NOMO-1 treated with dmso at 0.1 percent for 144 hours (cell line): ENCODE results near the gene POU6F2.
"Not testable (repeated sequence)": the region's sequence is repeated elsewhere in the genome, so short reads cannot be mapped to it uniquely, and the experiment has no call there.

Source experiments
- DNase-seq: peaks from one replicate; lab custom pipeline; 2025; ENCODE audit not compliant: unreplicated experiment; lab: John Stamatoyannopoulos, UW

Gene POU6F2

DNA sequence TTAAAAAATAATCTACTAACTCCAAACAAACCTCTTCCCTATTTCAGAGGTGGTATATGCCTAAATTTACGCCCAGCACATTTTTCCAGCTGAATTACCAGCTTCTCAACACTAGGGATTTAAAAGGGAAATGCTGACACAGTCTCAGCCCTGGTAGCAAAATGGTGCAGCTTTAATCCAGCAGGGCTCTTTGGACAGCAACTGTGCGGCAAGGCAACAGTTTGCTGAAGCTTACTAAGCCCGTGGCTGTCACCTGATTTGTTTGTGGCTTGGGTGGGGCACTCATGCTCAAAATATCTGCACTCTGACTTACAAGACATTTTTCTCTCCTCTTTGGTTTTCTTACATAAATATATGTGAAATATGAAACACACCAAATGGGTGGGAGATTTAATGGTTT is 206.7 kb downstream of the POU6F2 start:
- DNase-seq: no peak

DNA sequence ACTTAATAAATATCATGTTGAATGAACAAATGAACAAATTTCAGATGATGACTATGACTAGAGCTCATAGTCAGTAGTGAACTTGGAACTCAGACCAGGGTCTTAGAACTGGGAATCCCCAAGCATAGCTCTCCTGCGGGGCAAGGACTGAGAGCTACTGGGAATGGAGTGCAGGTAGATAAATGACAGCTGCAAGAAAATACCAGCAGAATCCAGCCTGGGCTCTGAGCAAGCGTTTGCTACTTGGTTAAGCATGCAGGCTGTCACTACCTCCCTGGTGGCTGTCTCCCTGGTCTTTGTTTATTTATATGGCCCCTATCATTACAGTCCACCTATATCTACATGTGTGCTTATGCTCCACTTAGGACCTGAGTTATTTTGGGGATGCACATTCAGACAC is 208.4 kb downstream of the POU6F2 start:
- no peak for DNase-seq

DNA sequence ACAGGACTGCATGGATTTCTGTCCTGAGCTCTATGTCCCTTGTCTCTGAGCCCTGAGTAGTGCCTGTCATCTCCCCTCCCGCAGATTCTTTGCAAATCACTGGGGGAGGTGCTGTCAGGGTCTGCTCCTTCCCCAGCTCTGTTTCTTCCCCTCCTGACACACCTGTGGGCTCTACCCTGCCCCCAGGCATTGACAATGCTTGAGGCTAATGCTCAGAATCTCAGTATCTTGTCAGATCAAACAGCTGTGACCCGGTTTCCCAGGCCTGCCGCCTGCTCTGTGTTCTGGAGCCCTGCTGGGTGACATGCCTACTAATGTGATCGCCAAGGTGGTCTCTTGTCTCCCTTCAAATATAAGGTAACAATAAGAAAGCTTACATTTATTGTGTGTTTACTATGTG is 209.0 kb downstream of the POU6F2 start:
- DNase-seq: no peak

GRCh38 chr7:39187130-39187529 is 209.4 kb downstream of the POU6F2 start:
- no peak for DNase-seq

- DNase-seq: no peak
Measured at GRCh38 chr7:39192476-39192875, 214.8 kb downstream of the POU6F2 start.

- not testable (repeated sequence) for DNase-seq
Measured at GRCh38 chr7:39194388-39194787, 216.7 kb downstream of the POU6F2 start.

DNA sequence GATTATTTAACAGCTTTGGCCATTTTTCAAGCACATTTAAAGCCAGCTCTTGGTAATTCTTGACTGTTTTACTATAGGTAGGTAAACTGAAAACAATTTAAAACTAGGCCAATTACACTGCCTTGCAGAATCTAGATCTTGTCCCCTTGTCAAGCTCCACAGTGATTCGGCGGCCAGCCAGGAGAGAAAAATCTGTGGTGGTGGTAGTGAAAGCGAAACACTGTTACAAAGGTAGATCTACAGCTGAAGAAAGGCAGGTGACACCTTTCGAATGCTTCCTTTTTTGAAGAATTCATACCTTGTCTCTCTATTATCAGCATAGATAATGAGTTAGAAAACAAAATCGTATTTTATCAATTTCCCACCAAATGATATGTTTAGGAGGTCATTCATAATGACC is 218.3 kb downstream of the POU6F2 start:
- DNase-seq: no peak

- no peak for DNase-seq
Measured at GRCh38 chr7:39197831-39198230, 220.1 kb downstream of the POU6F2 start.

DNA sequence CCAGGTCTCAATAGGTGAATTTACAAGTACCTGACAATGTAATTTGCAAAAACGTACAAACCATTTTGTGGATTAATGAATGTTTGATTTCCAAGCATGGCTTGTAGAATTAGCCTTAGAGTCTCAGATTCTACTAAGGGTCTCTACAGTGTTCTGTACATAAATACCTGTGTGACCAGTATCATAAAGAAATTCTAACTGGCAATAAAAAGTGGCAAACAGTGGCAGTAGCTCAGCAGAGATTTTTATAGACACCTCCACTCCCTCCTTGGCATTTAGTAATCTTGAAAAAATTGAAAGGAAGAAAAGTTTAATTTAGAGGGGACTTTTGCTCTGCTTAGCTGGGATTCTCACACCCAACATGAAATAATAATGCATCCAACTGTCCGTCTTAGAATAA is 220.8 kb downstream of the POU6F2 start:
- DNase-seq: no peak

DNA sequence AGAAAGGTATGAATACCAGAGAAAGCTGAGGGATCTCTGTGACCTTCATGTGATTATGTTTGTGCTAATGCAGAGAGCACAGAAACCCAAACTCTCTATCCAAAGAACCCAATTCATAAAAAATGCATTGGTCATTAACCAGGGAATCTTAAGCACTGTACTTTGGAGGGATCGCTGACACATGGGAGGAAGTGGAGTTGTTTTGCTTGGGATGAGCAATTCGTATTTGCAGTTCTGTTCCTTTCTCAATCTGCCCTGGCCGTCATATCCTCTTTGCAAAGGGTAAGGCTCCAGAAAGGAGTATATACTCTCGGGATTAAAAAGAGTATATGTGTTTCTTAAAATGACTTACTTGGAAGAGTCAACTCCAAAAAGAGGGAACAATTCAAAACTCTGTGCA is 221.3 kb downstream of the POU6F2 start:
- no peak for DNase-seq

DNA sequence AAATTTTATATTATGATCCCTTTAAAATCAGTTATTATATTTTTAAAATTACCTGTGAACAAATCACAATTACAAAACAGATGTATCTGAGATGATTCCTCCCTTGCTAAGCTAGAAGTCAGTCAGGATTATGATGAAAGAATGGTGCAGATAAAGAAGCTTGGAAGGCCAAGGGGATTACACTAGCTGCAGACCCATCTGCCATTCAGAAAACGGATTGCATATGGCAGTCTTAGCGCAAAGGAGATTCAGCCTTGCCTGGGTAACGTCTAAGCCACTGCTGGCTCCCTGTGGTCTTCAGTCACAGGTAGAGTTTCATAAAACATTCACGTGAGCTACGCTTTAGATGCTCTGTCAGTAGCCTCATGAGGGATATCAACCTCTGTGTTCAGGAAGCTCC is 222.2 kb downstream of the POU6F2 start:
- DNase-seq: no peak

- DNase-seq: no peak
Measured at GRCh38 chr7:39202041-39202440, 224.3 kb downstream of the POU6F2 start.

DNA sequence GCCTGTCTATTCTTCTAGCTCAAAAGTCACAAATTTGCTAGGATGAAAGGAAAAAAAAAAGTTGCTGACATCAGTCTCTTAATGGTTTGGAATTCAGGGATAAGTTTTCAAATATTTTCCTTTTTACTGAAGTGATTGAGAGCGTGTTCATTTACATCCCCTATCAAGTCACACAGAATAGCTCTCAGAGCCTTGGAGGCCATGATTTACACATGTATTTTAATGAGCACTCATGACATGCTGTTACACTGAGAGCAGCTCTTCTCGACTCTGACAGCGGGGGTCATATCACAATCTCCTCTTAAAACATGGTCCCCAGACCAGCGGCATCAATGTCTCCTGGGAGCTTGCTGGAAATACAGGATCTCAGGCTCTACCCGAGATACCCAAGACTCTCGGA is 232.7 kb downstream of the POU6F2 start:
- DNase-seq: no peak

DNA sequence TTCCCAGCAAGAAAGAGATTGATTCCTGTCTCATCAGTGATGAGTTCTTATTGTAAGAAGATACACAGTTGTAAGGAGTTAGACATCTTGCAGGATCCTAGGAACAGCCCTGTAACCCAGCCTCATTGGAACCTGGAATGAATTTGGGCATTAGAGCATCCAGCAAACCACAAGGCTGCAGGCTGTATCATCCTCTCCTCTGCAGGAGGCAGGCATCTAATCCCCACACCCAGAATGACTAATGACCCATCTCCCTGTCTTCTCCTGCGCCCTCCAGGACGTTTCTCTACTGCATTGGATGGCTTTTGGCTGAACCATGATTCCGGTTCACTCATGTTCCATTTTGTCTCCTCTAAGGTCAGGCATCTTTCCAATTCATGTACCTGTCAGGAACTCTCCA is 233.9 kb downstream of the POU6F2 start:
- DNase-seq: no peak

DNA sequence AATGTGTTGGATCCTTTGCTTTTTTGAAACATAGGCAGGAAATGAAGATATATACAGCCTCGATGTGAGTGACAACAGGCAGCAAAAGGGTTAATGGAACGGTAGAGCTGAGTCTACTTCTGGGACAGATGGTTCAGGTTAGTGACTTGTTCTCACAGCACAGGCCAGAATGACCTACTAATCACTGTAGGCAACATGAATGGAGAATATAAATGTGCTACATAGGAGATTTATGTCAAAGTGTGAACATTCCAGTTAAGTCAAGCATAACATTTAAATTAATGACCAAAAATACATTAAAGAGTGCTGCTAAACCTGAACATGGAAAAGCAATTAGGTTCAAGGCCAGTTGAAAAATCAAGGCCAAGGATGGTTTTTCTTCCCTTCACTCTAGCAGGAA is 235.2 kb downstream of the POU6F2 start:
- no peak for DNase-seq

DNA sequence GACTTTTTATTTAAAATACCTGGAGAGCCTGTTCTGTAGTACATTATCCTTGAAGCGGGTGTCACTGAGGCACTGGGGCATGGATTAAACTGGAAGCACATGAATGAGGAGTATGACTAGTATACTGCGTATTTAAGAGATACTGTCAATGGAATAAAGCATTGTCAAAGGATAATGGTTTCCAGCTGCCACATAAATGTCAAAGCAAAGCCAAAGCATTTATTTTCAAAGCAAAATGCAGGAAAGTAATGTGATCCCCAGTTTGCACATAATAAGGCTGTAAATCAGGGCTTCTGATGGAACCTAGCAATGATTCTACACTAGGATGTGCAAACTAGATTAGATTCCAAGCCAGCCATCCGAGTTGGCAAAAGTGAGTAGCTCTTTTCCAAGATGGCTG is 240.1 kb downstream of the POU6F2 start:
- DNase-seq: no peak

- DNase-seq: no peak
Measured at GRCh38 chr7:39219869-39220268, 242.2 kb downstream of the POU6F2 start.

GRCh38 chr7:39221901-39222300 is 244.2 kb downstream of the POU6F2 start:
- DNase-seq: no peak

GRCh38 chr7:39228946-39229345 is 251.2 kb downstream of the POU6F2 start:
- DNase-seq: no peak

DNA sequence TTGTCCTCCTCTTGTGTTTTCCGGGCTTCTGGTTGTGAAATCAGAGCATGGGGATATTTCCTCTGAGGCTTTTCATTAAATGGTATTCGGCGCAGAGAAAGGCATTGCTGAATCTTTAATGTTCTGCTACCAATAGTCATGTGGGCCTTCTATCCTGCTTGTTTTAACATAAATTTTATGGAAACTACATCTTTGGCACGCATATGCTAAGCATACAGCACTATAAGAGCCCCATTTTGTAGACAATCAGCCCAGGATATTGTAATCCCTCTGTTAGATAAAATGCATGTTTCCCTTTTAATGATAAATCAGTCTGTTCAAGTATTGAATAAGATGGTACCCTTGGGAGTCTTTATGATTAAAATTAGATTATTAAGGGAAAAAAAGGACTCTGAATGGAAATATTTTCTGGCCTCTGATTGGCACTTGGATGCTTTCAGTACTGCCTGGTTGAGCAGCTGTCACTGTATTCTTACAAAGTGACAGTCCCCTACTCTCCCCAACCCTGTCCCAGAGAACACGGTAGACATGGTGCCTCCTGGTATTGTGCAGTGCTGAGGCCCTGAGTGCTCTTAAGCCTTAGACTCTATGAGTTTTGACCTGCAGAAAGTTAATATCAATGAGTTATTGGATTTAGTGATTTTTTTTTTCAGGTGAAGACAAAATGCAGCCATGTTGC is 256.3 kb downstream of the POU6F2 start:
- DNase-seq: no peak

DNA sequence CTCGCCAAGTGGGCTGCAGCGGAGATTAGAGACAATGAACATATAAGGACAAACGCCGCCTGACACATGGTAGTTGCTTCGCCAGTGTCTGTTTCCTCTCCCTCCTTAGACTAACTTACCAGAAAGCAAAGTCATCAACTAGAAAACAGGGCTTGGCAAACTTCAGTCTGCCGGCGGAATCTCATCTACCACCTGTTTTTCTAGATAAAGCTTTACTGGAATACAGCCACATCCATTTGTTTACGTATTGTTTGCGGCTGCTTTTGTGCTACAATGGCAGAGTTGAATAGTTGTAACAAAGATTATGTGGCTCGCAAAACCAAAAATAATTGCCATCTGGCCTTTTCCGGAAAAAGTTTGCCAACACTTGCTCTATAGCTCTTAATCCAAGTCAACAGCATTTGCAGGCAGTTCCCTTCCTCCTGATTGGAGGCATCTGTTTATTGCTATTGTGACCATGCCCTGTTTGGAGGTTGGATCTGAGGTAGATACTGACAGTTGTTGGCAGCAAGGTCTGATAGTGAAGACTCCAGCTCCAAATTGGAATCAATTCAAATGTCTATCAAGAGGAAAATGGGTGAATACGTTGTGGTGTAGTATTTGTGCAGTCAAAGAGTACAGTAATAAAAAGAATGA is 260.6 kb downstream of the POU6F2 start:
- no peak for DNase-seq

DNA sequence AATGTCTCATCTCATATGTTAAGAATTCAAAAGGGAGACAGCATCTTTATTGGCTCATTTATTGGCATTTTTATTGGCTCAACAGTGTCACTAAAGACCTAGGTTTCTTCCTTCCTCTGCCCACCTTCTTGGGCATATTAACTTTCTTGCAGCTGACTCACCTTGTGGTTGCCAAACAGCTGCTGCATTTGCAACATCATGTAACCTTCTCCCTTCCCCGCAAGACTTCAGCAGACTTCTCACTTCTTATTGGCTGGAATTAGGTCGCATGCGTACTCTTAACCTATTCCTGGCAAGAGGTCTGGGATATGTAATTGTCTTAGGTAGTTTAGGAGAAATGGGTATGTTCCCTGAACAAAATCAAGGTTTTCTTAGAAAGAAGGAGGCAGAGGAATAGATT is 263.2 kb downstream of the POU6F2 start:
- no peak for DNase-seq

DNA sequence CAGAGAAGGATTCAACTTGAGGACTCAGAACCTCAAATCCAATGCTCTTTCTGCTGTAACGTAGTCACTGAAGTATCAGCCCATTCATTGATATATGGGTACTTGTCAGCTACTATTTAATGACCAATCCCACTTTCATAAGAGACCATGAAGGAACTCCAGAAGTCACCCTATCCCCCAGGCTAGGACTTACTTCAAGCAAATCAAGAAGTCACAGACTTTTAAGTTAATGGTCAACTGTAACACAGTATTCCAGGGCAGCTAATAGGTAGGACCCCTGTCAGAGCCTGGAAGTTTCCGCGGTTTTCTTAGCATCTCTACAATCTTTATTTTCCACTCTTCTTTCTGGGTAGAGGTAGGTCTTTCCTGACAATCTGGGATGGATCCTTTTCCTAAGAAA is 269.9 kb downstream of the POU6F2 start:
- no peak for DNase-seq
